Right cardiac atrium (tissue), 5 donors: ENCODE data around the gene GLMP. TPM values are rescaled to one million over a fixed set of nuclear protein-coding genes. Genes with fewer than 3 reads are reported as not detected.
"Not testable (repeated sequence)": the region's sequence is repeated elsewhere in the genome, so short reads cannot be mapped to it uniquely, and the experiment has no call there.

ENCODE experiments used
- ATAC-seq, 2 donors: fragments of 200-7000 bp; cut with Tn5 transposase; one replicate each; pipeline versions ENCODE4 v1.8.0 to v1.9.1; 2020; ENCODE audit warnings: moderate library complexity in 2 of 2, mild to moderate bottlenecking in 1 of 2
- DNase-seq, 3 donors: peaks; one replicate each; pipeline ENCODE4 v3.0.0-alpha.2; 2020
- H3K27ac ChIP-seq: one replicate; pipeline ENCODE4 v1.5.1; 2013; ENCODE audit warnings: mild to moderate bottlenecking, low read length, control low read depth, moderate library complexity
- H3K27me3 ChIP-seq: one replicate; pipeline ENCODE4 v1.6.1; 2013; ENCODE audit not compliant: control insufficient read depth, insufficient read depth
- H3K4me1 ChIP-seq: one replicate; pipeline ENCODE4 v1.6.1; 2013; ENCODE audit warnings: low read length; ENCODE audit not compliant: control insufficient read depth, insufficient read depth
- H3K4me3 ChIP-seq: one replicate; pipeline ENCODE4 v1.5.1; 2013; ENCODE audit warnings: low read length, control low read depth
- H3K9me3 ChIP-seq: one replicate; pipeline ENCODE4 v1.6.1; 2013; ENCODE audit warnings: low read length; ENCODE audit not compliant: control insufficient read depth
- WGBS: extraction: QIAGEN DNeasy Blood & Tissue Kit; methylation state at CpG from one replicate; pipeline ENCODE4 v1.1.7; 2013; 5-methylcytosine and 5-hydroxymethylcytosine counted together
- intact Hi-C, 4 donors: fragments of 100-400 bp; cut with DNase I; formaldehyde crosslinking; loops; one replicate each; pipeline versions ENCODE4 v1.11.0 to v1.14.0; 2022 to 2023
- long read RNA-seq, 4 donors: library from polyadenylated mRNA; unstranded; transcript quantifications; one replicate each; pipeline ENCODE4 v2.0.0, GENCODE V29; 2020 to 2021
- polyA plus RNA-seq: library from polyadenylated mRNA; stranded (reverse); fragments of 200-250 nt; gene quantifications from one replicate; pipeline ENCODE4 v1.2.3, GENCODE V29; 2013
- total RNA-seq, 4 donors: library from RNA; stranded (reverse); fragmentation: NEBNext Ultra II Directional; extraction: Animal tissue kit (Norgen Biotek cat#: 25700); gene quantifications; one replicate each; pipeline ENCODE4 v1.2.1, GENCODE V29; 2021
- donor health status: healthy with polysubstance abuse.
- donor health status: DM: no; HTN: yes; CAD: no.
- donor health status: DM: no; HTN: no; CAD: no.
- donor health status: DM: no; HTN: yes; CAD: no; lungs with severe emphysema.
- donor health status: DM: yes; HTN: yes; CAD: no.

The GLMP gene, protein sequence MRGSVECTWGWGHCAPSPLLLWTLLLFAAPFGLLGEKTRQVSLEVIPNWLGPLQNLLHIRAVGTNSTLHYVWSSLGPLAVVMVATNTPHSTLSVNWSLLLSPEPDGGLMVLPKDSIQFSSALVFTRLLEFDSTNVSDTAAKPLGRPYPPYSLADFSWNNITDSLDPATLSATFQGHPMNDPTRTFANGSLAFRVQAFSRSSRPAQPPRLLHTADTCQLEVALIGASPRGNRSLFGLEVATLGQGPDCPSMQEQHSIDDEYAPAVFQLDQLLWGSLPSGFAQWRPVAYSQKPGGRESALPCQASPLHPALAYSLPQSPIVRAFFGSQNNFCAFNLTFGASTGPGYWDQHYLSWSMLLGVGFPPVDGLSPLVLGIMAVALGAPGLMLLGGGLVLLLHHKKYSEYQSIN
- 10 to 100 TPM; 19.8 to 28.4 (median 25.5) TPM for total RNA-seq
- polyA plus RNA-seq = 22.0 TPM
- long read RNA-seq, donor 1, transcript GLMP-215 (5 exons, 1,364 nt) = minor isoform, 8 of 51 reads
- long read RNA-seq, donor 1, transcript GLMP-201 (6 exons, 1,604 nt) = major isoform, 24 of 51 reads
- long read RNA-seq, donor 1, partial matches to known transcripts = 9 of 51 reads
- long read RNA-seq, donor 1, other reads (novel, unspliced or antisense) = 8 of 51 reads
- long read RNA-seq, donor 2, transcript GLMP-201 (6 exons, 1,604 nt) = major isoform, 7 of 22 reads
- long read RNA-seq, donor 2, partial matches to known transcripts = 3 of 22 reads
- long read RNA-seq, donor 2, other reads (novel, unspliced or antisense) = 7 of 22 reads
- long read RNA-seq, donor 3, transcript GLMP-201 (6 exons, 1,604 nt) = major isoform, 31 of 63 reads
- long read RNA-seq, donor 3, transcript GLMP-215 (5 exons, 1,364 nt) = minor isoform, 11 of 63 reads
- long read RNA-seq, donor 3, partial matches to known transcripts = 10 of 63 reads
- long read RNA-seq, donor 3, other reads (novel, unspliced or antisense) = 10 of 63 reads
- long read RNA-seq, donor 4, transcript GLMP-201 (6 exons, 1,604 nt) = major isoform, 10 of 20 reads
- long read RNA-seq, donor 4, partial matches to known transcripts = 4 of 20 reads
- long read RNA-seq, donor 4, other reads (novel, unspliced or antisense) = 3 of 20 reads

DNA sequence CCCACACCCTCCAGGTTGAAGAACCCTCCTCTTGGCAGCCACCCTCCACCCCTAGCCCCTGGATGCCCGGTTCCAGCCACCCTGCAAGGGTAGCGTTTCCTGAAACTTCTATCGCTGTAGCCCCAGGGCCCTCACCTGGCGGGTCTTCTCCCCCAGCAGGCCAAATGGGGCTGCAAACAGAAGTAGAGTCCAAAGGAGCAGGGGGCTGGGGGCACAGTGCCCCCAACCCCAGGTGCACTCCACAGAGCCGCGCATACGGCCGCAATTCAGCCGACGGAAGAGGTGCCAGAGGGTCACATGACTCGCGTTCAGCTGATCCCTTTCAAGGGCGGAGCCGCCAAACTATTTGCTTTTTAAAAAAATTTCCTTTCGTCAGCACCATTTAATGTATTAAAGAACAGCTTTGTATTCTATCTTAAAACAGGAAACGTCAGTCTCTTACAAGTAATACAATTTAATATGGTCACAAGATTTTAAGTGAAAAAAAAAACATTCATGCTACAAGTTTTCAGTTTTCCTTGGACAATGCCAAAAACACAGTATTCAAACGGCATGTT lies at the start of gene GLMP:
Gene GLMP (minus strand): TSS at position 289 of the 557 bp plus-strand sequence. CDS start 34 bp downstream, at position 255.
- WGBS = under 1% methylated on average over 17 of the region's 17 CpGs
- peak; percentile 75 to 90 (median 83) for DNase-seq
- peak within 1 kb of the TSS; percentile 1 for H3K27ac ChIP-seq
- H3K9me3 ChIP-seq = no peaks in the 10 kb centered on the region
- H3K27me3 ChIP-seq = no peaks in the 10 kb centered on the region
- intact Hi-C loops = no loop called here
- peaks cover 3% of the 10 kb centered on the region for H3K4me1 ChIP-seq
- peak; percentile 46 to 49 for ATAC-seq
- H3K4me3 ChIP-seq = peak within 1 kb of the TSS; percentile 64

DNA sequence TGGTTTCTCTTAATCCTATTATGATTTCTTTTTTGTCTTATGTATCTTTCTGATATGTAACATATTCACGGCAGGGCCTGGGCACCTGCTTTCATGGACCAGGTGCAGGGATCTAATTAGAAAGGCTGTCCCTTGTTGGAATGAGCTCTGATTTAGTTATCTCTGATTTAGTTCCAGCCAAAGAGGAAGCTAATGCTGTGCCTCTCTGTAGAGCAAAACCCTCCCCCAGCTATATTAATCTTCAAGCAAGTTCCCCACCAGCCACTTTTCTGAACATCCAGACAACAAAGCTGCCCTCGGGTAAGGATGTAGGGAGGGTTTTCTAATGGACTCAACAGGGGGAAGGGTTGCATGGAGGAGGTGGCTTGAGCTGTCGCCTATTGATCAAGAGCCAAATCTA lies 48.9 kb upstream of the GLMP start:
- H3K4me3 ChIP-seq = no peak overlapping the region

DNA sequence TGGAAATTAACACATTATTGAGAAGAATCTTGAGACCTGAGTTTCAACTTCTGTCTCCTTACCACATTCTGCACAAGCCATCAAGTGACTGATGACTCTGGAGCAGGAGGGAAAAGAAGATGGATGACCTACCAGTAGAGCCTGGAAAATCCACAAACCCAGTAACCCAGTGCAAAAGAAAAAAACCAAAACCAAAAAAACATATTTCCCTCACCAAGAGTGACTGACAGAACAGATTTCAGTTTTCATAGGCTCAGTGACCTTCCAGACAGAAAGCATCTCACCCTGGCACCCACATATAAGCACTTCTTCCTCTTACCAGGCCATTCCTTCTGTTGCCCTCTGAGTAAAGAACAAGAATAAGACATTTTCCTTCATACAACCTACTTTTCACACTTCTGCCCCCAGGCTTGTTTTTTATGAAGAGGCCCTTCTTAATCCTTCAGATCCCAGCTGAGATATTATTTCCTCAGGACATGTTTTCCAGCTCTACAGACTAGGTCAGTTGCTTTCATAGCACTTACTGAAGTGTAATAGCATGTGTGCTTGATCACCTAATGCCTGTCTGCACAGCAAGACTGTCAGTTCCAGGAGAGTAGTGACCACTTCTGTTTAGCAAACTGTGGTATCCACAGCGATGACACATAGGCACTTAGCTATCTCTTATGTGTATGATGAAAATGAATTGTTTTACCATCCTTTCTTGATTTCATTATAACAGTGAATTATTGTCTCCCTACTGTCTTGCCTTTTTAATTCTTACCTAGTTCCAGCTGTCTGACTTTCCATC lies 46.9 kb upstream of the GLMP start:
- ATAC-seq = no peak
- Histone ChIP-seq H3K27me3 (no peaks in the 10 kb centered on the region), H3K4me3 (no peak overlapping the region), H3K9me3 (no peaks in the 10 kb centered on the region), H3K27ac (no peak overlapping the region), H3K4me1 (no peaks in the 10 kb centered on the region)
- intact Hi-C loops = no loop called here
- 76% methylated on average over 1 of the region's 1 CpG for WGBS
- DNase-seq = no peak

More for the DNA sequence above, 48.9 kb upstream of the GLMP start:
- no peaks in the 10 kb centered on the region for H3K4me1 ChIP-seq
- H3K27ac ChIP-seq = no peak overlapping the region
- intact Hi-C loops = no loop called here
- no peaks in the 10 kb centered on the region for H3K9me3 ChIP-seq
- DNase-seq (no peak), ATAC-seq (no peak)
- H3K27me3 ChIP-seq = no peaks in the 10 kb centered on the region
- WGBS = 66% methylated on average over 3 of the region's 3 CpGs

DNA sequence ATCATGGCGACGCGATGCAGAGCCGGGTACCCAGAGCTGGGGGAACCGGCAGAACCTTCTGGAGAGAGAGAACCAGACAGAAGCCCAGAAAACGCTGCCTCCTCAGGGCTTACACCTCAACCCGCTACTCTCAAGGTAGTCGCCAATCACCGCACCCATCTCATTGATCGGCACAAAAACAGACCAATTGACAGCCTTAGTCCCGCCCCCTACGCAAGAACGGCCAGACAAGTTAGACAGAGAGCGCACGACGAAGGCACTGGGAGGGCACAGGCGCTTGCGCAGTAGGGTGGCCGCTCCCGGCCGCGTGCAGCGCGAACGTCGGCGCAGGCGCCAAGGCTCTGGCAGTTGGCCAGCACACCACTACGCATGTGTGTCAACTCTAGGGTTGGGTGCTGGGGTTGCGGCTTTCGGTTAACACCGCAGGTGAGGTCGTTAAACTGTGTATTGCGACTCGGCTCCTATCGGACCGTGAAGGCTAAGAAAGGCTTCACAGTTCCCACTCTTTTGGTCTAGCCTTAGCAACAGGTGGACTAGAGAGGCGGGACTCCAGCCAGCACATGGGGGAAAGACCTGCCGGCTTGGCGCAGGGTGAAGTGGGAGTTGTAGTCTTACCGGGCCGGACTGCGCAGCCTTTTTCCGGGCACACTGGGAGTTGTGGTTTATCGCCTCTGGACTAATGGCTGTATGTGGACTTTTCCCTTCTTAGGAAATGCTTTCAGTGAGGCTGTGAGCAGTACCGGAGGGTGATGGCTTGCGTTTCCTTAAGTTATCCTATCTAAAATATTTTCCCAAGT lies 42.9 kb upstream of the GLMP start, which contains the start of the genes CCT3 and TSACC:
Gene CCT3 (minus strand): TSS at position 113 of the 797 bp plus-strand sequence. CDS start 108 bp downstream, at position 5.
Gene TSACC (plus strand): TSS at position 347 of the 797 bp plus-strand sequence. CDS start 1,232 bp downstream, outside the sequence.
- under 1% methylated on average over 47 of the region's 47 CpGs for WGBS
- no peaks in the 10 kb centered on the region for H3K27me3 ChIP-seq
- peaks cover 5% of the 10 kb centered on the region for H3K4me1 ChIP-seq
- H3K27ac ChIP-seq = peak within 1 kb of the TSS; percentile 83
- peak; percentile 97 for ATAC-seq
- DNase-seq = peak; percentile 99 to 100 (median 100)
- no peaks in the 10 kb centered on the region for H3K9me3 ChIP-seq
- peak within 1 kb of the TSS; percentile 87 for H3K4me3 ChIP-seq
- intact Hi-C loops = no loop called here

DNA sequence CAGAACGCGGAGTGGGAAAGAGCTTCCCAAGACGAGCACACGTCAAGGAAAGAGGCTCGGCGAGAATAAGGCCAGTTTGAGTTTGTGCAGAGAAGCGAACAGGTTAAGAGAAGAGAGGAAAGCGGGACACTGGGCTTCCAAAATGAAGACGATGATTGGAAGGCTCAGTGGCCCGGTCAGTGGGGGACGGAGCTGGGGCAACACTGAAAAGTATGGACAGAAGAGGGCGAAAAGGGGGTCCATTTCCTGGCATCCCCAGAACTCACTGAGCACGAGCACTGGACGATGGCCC lies 42.4 kb upstream of the GLMP start:
- Histone ChIP-seq H3K27me3 (no peaks in the 10 kb centered on the region), H3K4me3 (peak overlapping the region; percentile 87), H3K4me1 (peaks cover 5% of the 10 kb centered on the region), H3K27ac (peak overlapping the region; percentile 83), H3K9me3 (no peaks in the 10 kb centered on the region)
- ATAC-seq = peak in 1 of 2 donors; percentile 5
- peak in 2 of 3 donors; percentile 56 to 59 for DNase-seq
- intact Hi-C loops = no loop called here
- under 1% methylated on average over 14 of the region's 14 CpGs for WGBS

DNA sequence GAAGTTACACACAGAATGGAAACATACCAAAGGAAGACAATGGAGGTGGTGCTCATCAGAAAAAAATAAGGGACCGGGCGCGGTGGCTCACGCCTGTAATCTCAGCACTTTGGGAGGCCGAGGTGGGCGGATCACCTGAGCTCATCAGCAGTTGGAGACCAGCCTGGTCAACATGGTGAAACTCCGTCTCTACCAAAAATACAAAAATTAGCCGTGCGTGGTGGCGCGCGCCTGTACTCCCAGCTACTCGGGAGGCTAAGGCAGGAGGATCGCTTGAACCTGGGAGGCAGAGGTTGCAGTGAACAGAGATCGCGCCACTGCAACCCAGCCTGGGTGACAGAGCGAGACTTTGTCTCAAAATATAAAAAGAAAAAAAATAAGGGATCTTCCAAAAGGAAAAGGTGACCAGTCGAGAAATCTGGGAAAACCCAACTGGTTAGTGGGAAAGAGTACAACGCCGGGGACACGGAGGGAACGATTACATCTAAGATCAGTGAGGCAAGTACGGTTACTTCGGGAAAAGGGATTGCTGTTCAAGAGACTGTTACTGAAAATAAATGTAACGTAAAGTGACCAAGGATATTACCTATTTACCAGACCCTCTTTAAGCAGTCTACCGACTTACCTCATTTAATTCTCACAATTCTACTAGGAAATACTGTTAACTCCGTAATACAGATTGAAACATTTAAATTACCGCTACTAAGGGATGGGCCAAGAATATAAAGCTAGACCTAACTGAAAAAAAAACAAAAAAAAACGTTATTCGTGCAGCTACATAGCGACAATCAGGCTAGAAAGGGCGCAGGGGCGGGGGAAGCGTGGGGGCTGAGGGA lies 41.8 kb upstream of the GLMP start:
- 31% methylated on average over 34 of the region's 34 CpGs for WGBS
- DNase-seq = peak in 1 of 3 donors; percentile 58
- Histone ChIP-seq H3K9me3 (no peaks in the 10 kb centered on the region), H3K4me3 (peak overlapping the region; percentile 87), H3K4me1 (peaks cover 5% of the 10 kb centered on the region), H3K27ac (peak overlapping the region; percentile 83), H3K27me3 (no peaks in the 10 kb centered on the region)
- intact Hi-C loops = no loop called here
- no peak for ATAC-seq

DNA sequence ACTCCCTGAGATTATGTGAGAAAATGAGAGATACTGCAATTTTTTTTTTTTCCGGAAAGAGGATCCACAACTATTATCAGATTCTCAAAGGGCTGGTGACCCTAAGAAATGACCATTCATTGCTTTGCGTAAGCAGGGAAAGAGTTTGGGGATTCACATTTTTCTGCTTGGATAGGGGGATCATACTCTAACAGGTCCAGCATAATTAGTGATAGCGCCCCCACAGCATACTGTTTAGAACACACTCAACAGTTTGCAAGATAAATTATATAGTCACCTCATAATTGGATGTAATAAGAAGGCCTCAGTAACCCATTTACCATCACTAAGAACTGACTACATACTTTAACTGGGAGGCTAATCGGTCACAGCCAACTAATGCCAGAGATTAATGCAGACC lies 40.8 kb upstream of the GLMP start:
- Histone ChIP-seq H3K27me3 (no peaks in the 10 kb centered on the region), H3K4me1 (peaks cover 5% of the 10 kb centered on the region), H3K27ac (no peak overlapping the region), H3K9me3 (no peaks in the 10 kb centered on the region), H3K4me3 (peak overlapping the region; percentile 87)
- ATAC-seq (no peak), DNase-seq (no peak)
- WGBS = 88% methylated on average over 4 of the region's 4 CpGs
- intact Hi-C loops = no loop called here

DNA sequence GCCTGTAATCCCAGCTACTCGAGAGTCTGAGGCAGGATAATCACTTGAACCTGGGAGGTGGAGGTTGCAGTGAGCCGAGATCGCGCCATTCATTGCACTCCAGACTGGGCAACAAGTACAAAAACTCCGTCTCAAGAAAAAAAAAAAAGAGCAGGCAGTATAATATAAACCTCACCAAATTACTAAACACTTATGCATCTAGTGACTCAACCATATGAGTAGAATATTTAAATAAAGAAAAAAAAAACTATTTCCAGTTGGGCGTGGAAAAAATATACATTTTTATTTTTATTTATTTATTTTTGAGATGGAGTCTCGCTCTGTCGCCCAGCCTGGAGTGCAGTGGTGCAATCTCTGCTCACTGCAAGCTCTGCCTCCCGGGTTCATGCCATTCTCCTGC lies 27.7 kb upstream of the GLMP start:
- H3K4me1 ChIP-seq, intact Hi-C loops, H3K27ac ChIP-seq, H3K4me3 ChIP-seq, H3K27me3 ChIP-seq, DNase-seq, ATAC-seq, H3K9me3 ChIP-seq: not testable (repeated sequence)
- 94% methylated on average over 9 of the region's 9 CpGs for WGBS

DNA sequence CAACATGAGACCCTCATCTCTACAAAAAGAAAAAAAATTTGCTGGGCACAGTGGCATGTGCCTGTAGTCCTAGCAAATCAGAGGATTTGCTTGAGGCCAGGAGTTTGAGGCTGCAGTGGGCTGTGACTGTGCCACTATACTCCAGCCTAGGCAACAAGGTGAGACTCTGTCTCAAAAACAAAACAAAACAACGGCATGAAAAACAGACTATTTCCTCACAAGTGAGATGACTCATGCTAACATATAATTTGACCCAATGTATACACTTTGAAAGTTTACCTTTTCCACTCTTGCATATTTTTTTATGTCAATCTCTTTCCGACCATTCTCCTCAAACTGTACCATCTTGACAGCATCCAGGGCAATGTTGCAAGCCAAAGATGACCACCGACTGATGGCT lies 25.1 kb upstream of the GLMP start:
- intact Hi-C loops = no loop called here
- Histone ChIP-seq H3K9me3 (no peaks in the 10 kb centered on the region), H3K4me3 (no peak overlapping the region), H3K27ac (no peak overlapping the region), H3K4me1 (no peaks in the 10 kb centered on the region), H3K27me3 (no peaks in the 10 kb centered on the region)
- ATAC-seq (no peak), DNase-seq (no peak)
- WGBS = 79% methylated on average over 3 of the region's 3 CpGs
